Caco-2 (cell line): ENCODE data around the gene SH2D2A. TPM values are rescaled to one million over a fixed set of nuclear protein-coding genes. Genes with fewer than 3 reads are reported as not detected.

Experiments
- BruUV-seq: library from RNA; stranded (reverse); fragments of 400-500 nt; replicated peaks from 2 replicates; lab custom pipeline; 2021; lab: Mats Ljungman, UMichigan
- CTCF ChIA-PET: fragments of 300-600 bp; sonication (Branson Sonifier 250); formaldehyde crosslinking; loops from one replicate; lab custom pipeline; 2022; ENCODE audit warnings: antibody characterized with exemption; lab: Charles Lee
- POLR2A ChIA-PET: fragments of 300-600 bp; sonication (Branson Sonifier 250); formaldehyde crosslinking; loops from one replicate; lab custom pipeline; 2022; ENCODE audit warnings: antibody characterized with exemption; lab: Charles Lee
- DNase-seq, 2 experiments: peaks; one replicate each; pipeline versions ENCODE4 v3.0.0 to v3.0.0-alpha.2; 2020 to 2022
- H3K27me3 ChIP-seq: replicated peaks from 2 replicates; pipeline ENCODE4 v1.6.0; 2011; ENCODE audit warnings: low read length; ENCODE audit not compliant: control insufficient read depth, insufficient read depth
- H3K36me3 ChIP-seq: 2 replicates; pipeline ENCODE4 v1.5.1; 2011; ENCODE audit warnings: low read length; ENCODE audit not compliant: control insufficient read depth, insufficient read depth
- H3K4me1 ChIP-seq: fragments of 250-450 bp; sonication (Bioruptor Pico); 2 replicates; pipeline ENCODE4 v1.5.1; 2020; ENCODE audit warnings: mild to moderate bottlenecking
- H3K4me3 ChIP-seq: 2 replicates; pipeline ENCODE4 v1.5.1; 2011; ENCODE audit warnings: low read depth, mild to moderate bottlenecking, control low read depth, low read length
- H3K9me3 ChIP-seq: fragments of 250-450 bp; sonication (Bioruptor Pico); 2 replicates; pipeline ENCODE4 v1.5.1; 2020; ENCODE audit warnings: mild to moderate bottlenecking, moderate library complexity
- H3K27ac Mint-ChIP-seq: one replicate; pipeline ENCODE4 v1.8.0; 2022; ENCODE audit warnings: mixed read lengths; ENCODE audit not compliant: unreplicated experiment
- H3K27me3 Mint-ChIP-seq: one replicate; pipeline ENCODE4 v1.8.0; 2022; ENCODE audit warnings: mixed read lengths; ENCODE audit not compliant: insufficient read depth, unreplicated experiment
- H3K36me3 Mint-ChIP-seq: one replicate; pipeline ENCODE4 v1.8.0; 2022; ENCODE audit warnings: mild to moderate bottlenecking, mixed read lengths; ENCODE audit not compliant: insufficient read depth, unreplicated experiment
- H3K4me1 Mint-ChIP-seq: one replicate; pipeline ENCODE4 v1.8.0; 2022; ENCODE audit warnings: low read depth, mixed read lengths; ENCODE audit not compliant: unreplicated experiment
- H3K4me3 Mint-ChIP-seq: one replicate; pipeline ENCODE4 v1.8.0; 2022; ENCODE audit warnings: mild to moderate bottlenecking, moderate library complexity, mixed read lengths; ENCODE audit not compliant: unreplicated experiment
- H3K9me3 Mint-ChIP-seq: one replicate; pipeline ENCODE4 v1.8.0; 2022; ENCODE audit warnings: mixed read lengths; ENCODE audit not compliant: unreplicated experiment
- intact Hi-C: fragments of 100-400 bp; cut with micrococcal nuclease; formaldehyde crosslinking; loops from one replicate; pipeline ENCODE4 v1.10.0; 2022; ENCODE audit not compliant: unreplicated experiment
- total RNA-seq: library from RNA; stranded (reverse); gene quantifications from 2 replicates; pipeline ENCODE4 v1.2.3, GENCODE V29; 2022
- TF ChIP-seq, protein P1 (sequence below), 2 experiments: fragments of 200-600 bp in 1 of 2; IDR thresholded peaks; 1 replicate in 1 of 2; 2 replicates in 1 of 2; pipeline versions ENCODE4 v1.5.1 to v1.8.0; 2011 to 2022; ENCODE audit warnings: antibody characterized with exemption in 1 of 2, control low read depth in 1 of 2, inconsistent platforms in 1 of 2, low read depth in 1 of 2, low read length in 1 of 2, mild to moderate bottlenecking in 1 of 2, moderate library complexity in 1 of 2; ENCODE audit not compliant: insufficient read depth in 1 of 2, severe bottlenecking in 1 of 2, unreplicated experiment in 1 of 2

SH2D2A gene
- total RNA-seq, 1 experiment from 2014 or later = 5.5 TPM

- Mint-ChIP-seq H3K4me1 (no peaks in the 10 kb centered on the region), H3K4me3 (no peak overlapping the region), H3K36me3 (no peaks in the 10 kb centered on the region), H3K27ac (no peak overlapping the region), H3K9me3 (peaks cover 10% of the 10 kb centered on the region), H3K27me3 (peaks cover 15% of the 10 kb centered on the region)
- H3K4me1 ChIP-seq = no peaks in the 10 kb centered on the region
- no peaks in the 10 kb centered on the region for H3K36me3 ChIP-seq
- CTCF ChIA-PET = interaction anchor here (0.6 to 1.2 kb wide), 3 partner anchors 17 to 87 kb away, joined by 3 to 7 read pairs (median 3); partner anchors contain the start of gene INSRR
- no peaks in the 10 kb centered on the region; the same call in 1 of the 2 replicates for H3K27me3 ChIP-seq
- TF ChIP-seq, protein P1, sequence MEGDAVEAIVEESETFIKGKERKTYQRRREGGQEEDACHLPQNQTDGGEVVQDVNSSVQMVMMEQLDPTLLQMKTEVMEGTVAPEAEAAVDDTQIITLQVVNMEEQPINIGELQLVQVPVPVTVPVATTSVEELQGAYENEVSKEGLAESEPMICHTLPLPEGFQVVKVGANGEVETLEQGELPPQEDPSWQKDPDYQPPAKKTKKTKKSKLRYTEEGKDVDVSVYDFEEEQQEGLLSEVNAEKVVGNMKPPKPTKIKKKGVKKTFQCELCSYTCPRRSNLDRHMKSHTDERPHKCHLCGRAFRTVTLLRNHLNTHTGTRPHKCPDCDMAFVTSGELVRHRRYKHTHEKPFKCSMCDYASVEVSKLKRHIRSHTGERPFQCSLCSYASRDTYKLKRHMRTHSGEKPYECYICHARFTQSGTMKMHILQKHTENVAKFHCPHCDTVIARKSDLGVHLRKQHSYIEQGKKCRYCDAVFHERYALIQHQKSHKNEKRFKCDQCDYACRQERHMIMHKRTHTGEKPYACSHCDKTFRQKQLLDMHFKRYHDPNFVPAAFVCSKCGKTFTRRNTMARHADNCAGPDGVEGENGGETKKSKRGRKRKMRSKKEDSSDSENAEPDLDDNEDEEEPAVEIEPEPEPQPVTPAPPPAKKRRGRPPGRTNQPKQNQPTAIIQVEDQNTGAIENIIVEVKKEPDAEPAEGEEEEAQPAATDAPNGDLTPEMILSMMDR (IDR thresholded peaks at IDR 0.05; ENCODE audit: insufficient read depth in 1 of 2, low read depth in 1 of 2, low read length in 1 of 2, severe bottlenecking in 1 of 2, unreplicated experiment in 1 of 2) = no peak
- no TSS peak for BruUV-seq
- POLR2A ChIA-PET = no interaction called here
- no peaks in the 10 kb centered on the region for H3K9me3 ChIP-seq
- intact Hi-C loops = no loop called here
- no peak for DNase-seq
- no peak overlapping the region for H3K4me3 ChIP-seq
Observed at GRCh38 chr1:156841295-156841855, 24.7 kb upstream of the SH2D2A start.

GRCh38 chr1:156840898-156841279 is 24.2 kb upstream of the SH2D2A start:
- TF ChIP-seq, protein P1 (IDR thresholded peaks at IDR 0.05; ENCODE audit: insufficient read depth in 1 of 2, low read depth in 1 of 2, low read length in 1 of 2, severe bottlenecking in 1 of 2, unreplicated experiment in 1 of 2) = no peak
- Mint-ChIP-seq H3K4me3 (no peak overlapping the region), H3K27ac (no peak overlapping the region), H3K9me3 (peaks cover 10% of the 10 kb centered on the region), H3K27me3 (peaks cover 20% of the 10 kb centered on the region), H3K36me3 (peaks cover under 1% of the 10 kb centered on the region), H3K4me1 (no peaks in the 10 kb centered on the region)
- Histone ChIP-seq H3K4me3 (no peak overlapping the region), H3K36me3 (no peaks in the 10 kb centered on the region), H3K9me3 (no peaks in the 10 kb centered on the region), H3K4me1 (no peaks in the 10 kb centered on the region), H3K27me3 (no peaks in the 10 kb centered on the region; the same call in 1 of the 2 replicates)
- intact Hi-C loops = no loop called here
- BruUV-seq = no TSS peak
- DNase-seq = no peak
- ChIA-PET CTCF (interaction anchor here (0.6 to 1.2 kb wide), 3 partner anchors 17 to 88 kb away, joined by 3 to 7 read pairs (median 3); partner anchors contain the start of gene INSRR), POLR2A (no interaction called here)

DNA sequence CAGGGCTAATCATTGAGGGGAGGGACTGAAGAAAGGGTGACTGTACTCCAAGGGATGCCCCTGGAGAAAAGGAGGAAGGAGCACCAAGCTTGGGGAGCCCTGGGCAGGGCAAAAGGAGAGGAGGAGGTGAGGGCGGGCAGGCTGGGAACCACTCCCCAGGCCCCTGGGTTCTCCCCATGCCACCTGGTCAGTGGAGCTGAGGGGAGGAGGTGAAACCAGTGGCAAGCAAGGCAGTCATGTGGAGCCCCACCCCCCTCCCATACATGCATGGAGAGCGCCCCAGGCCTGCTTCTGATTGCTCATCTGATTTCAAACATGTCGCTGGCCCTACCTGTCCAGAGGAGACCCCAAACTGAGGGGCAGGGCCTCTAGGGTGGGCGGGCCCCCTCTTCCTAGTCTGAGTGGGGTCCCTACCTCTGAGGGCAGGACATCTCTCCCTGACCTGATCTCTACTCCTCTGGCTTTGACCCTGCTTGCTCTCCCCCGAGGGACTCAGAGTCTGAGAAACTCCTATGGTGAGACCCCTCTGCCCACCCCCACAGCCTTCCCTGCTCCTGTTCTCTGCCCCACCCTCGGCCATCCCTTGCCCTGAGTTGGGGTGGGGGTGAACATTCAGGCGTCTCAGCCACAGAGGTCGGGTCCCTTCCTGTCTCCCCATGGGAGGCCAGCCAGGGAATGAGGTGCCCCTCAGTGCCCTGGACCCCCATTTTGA is 23.7 kb upstream of the SH2D2A start:
- no peak overlapping the region for H3K4me3 ChIP-seq
- no peaks in the 10 kb centered on the region for H3K9me3 ChIP-seq
- Mint-ChIP-seq H3K9me3 (peaks cover 10% of the 10 kb centered on the region), H3K27me3 (peaks cover 24% of the 10 kb centered on the region), H3K27ac (no peak overlapping the region), H3K4me3 (no peak overlapping the region), H3K36me3 (peaks cover 4% of the 10 kb centered on the region), H3K4me1 (no peaks in the 10 kb centered on the region)
- intact Hi-C loops = no loop called here
- no peaks in the 10 kb centered on the region for H3K36me3 ChIP-seq
- no peak for DNase-seq
- no peaks in the 10 kb centered on the region; the same call in 1 of the 2 replicates for H3K27me3 ChIP-seq
- no peaks in the 10 kb centered on the region for H3K4me1 ChIP-seq
- TF ChIP-seq, protein P1 (IDR thresholded peaks at IDR 0.05; ENCODE audit: insufficient read depth in 1 of 2, low read depth in 1 of 2, low read length in 1 of 2, severe bottlenecking in 1 of 2, unreplicated experiment in 1 of 2) = no peak
- CTCF ChIA-PET = interaction anchor here (1.2 kb wide), 1 partner anchor 16 kb away, joined by 3 read pairs; no protein-coding TSS in a partner anchor
- BruUV-seq = no TSS peak
- POLR2A ChIA-PET = no interaction called here
